C4-2B (cell line): ENCODE measurements around the gene AFF2.

Source experiments
- H3K27ac ChIP-seq: fragments of 450-650 bp; 2 replicates; pipeline ENCODE4 v1.5.1; 2017
- ZFX ChIP-seq: fragments of 450-650 bp; IDR thresholded peaks from 2 replicates; pipeline ENCODE4 v1.6.1; 2017
- TF ChIP-seq, protein P1 (sequence below): fragments of 450-650 bp; conservative IDR thresholded peaks from 2 replicates; pipeline ENCODE4 v1.5.1; 2017; ENCODE audit warnings: mild to moderate bottlenecking

AFF2 gene

DNA sequence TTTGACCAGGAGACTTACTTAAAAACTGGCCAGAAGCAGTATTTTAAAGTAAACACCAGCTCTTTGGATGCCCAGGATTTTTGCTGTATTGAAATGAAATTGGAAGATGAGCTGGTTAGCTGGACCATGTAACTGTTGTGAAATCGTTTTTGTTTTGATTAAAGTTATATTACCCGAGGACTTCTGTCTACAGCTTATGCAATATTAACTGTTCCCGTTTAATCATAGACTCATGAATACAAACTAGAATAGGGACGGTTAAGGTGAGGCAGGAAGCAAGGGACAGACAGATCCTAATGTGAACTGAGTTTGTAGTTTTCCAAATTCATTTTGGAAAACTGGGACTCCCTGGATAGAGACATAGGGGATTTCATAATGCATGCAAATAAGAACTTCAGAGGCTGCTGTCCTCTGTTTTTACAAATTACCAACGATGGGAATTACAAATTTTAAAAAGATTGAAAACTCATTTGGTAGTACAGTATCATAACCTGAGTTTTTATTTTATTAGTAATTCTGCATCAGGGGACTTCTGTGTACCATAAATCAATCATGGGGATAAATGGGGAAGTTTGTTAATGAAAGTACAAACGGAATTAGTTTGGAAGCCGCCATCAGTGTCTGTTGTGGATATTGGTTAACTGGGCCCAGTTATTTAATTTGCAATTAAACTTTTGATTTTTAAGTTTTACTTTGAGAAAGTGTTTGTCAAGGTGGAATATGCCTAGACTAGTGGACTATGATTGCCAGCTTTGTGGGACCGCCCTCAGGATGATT is 304.4 kb downstream of the AFF2 start:
- TF ChIP-seq, protein P1, sequence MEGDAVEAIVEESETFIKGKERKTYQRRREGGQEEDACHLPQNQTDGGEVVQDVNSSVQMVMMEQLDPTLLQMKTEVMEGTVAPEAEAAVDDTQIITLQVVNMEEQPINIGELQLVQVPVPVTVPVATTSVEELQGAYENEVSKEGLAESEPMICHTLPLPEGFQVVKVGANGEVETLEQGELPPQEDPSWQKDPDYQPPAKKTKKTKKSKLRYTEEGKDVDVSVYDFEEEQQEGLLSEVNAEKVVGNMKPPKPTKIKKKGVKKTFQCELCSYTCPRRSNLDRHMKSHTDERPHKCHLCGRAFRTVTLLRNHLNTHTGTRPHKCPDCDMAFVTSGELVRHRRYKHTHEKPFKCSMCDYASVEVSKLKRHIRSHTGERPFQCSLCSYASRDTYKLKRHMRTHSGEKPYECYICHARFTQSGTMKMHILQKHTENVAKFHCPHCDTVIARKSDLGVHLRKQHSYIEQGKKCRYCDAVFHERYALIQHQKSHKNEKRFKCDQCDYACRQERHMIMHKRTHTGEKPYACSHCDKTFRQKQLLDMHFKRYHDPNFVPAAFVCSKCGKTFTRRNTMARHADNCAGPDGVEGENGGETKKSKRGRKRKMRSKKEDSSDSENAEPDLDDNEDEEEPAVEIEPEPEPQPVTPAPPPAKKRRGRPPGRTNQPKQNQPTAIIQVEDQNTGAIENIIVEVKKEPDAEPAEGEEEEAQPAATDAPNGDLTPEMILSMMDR, result no peak
- no peak for TF ChIP-seq ZFX
- H3K27ac ChIP-seq, result no peak overlapping the region

DNA sequence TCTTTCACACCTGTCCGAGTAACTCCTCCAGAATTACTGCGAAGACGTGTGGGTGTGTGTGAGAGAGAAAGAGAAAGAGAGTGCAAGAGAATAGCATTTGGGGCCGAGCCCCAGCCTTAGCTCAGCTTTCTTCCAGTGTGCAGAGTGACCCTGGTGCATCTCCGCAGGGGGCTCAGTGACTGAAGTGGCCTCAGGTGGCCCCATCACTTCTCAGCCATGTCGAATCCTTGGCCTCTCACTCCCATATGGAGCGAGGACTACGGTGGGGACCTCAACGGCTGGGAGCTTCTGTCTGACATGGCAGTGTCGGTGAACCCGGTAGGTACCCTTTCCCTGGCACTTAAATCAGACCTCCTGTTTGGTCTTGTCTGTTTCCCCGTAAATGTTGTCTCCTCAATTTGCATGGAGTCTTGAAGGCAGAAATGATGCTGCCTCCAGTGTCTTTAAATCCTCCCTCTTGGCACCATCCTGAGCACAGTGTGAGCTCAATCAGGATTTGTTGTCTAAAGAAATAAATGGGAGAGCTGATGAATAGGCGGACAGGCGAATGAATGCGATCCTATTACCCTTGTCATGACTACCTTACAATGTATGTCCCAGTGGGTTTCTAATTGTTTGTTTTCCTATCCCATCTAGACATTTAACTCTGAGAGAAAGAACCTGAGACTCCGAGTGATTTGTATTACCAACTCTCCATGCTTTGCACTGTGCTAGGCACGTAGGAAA is 305.9 kb downstream of the AFF2 start:
- H3K27ac ChIP-seq, result no peak overlapping the region
- no peak for TF ChIP-seq ZFX
- TF ChIP-seq, protein P1, result no peak

DNA sequence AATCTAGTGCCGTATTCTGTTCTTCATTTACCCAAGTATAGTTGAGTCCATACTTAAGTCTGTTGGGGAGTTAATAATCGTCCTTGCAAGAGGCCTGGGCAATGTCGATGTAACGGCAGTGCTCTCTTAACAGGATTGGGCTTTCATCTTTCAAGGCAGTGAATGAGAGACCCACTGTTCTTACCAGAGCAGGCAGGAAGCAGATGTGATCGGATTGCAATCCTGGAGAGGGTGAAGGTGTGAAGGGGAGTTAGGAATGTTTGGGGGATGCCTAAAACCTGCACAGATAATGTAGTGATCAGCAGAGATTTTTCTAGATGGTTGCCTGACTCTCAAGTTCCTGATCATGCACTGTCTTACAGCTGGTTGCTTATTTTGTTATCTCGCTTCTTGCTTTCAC is 308.4 kb downstream of the AFF2 start:
- TF ChIP-seq, protein P1, result no peak
- TF ChIP-seq ZFX, result no peak
- no peak overlapping the region for H3K27ac ChIP-seq

DNA sequence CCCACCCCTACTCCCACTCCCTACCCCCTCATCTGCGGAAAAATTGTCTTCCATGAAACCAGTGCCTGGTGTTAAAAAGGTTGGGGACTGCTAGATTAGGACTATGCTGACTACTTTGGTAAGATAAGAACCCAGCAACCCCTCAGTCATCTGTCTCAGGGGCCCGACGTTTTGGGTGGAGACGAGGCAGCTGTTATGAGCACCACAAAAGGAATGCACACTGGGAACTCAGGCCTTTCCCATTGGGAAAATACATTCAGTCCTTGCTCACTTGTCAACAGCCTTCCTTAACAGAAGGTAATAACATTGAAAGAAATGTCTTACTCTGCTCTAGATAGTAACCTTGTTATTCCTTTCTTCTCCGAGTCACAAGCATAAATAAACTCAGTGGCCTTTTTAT is 310.8 kb downstream of the AFF2 start:
- no peak overlapping the region for H3K27ac ChIP-seq
- TF ChIP-seq, protein P1, result no peak
- TF ChIP-seq ZFX, result no peak

DNA sequence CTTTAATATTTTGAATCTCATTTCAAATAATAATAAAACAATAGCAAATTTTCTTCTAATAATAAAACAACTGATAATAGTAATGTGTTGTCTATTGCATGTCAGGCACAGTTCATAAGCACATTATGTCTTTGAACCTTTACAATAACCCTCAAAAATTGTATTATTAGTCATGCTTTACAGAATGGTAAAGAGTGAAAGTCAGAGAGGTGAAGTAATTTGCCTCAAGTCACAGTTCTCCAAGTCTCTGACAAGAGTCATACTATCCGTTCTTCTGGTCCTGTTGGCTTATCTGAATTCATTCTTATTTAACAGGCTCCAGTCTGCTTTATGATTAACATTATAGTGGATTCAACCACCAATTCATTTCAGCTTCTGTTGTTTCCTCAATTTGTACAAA is 313.0 kb downstream of the AFF2 start:
- TF ChIP-seq, protein P1, result no peak
- no peak for TF ChIP-seq ZFX
- H3K27ac ChIP-seq, result no peak overlapping the region

DNA sequence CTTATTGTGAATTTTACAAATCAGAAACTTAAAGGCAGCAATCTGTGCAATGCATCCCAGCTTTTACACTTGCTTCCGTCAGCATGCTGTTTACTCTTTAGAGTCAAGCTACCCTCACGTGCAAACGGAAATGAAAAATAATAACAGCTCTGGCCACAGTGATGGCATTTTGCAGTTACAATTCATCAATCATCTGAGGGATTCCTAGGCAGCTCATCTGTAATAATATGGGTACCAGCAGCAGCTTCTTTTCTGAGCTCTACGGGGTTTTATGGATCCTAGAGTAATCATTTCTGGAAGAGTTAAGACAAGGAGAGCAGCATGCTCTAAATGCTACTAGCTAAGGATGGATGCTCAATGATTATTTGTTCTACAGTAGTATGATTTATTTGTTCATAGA is 313.6 kb downstream of the AFF2 start:
- H3K27ac ChIP-seq, result no peak overlapping the region
- TF ChIP-seq, protein P1, result no peak
- no peak for TF ChIP-seq ZFX

DNA sequence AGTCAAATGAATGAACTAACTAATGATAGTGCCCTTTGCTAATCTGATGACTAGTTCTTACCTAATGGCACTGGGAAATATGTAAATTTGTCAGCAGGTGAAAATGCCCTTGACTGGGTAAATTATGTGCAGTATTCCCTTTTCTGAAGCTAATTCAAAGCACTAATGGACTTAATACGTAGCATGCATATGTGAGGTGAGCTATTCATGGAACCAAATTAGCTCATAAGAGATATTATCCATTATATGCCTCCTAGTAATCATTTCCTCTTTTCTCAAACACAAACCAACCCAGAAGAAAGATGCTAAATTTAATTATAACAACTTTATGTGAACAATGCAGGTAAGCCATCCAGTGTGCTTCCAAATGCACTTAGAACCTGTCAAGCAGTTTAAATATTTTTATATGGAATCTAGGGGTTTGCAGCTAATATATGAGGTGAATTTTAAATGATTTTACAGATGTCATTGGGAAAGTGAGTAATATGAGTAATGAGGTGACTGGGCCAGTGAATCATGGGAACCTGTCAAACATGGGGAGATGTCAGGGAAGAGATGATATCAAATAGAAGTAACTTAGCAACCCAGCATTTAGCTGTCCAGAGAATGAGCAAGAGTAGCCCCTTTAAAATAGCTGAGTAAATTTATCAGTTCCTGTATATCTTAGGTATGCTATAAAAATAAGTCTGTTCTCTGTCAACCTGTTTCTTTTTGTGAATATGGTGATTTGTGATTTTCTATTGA is 315.0 kb downstream of the AFF2 start:
- no peak overlapping the region for H3K27ac ChIP-seq
- TF ChIP-seq, protein P1, result no peak
- no peak for TF ChIP-seq ZFX
